K562 (cell line): ENCODE results near the gene SLC22A16. TPM values are rescaled to one million over a fixed set of nuclear protein-coding genes. Genes with fewer than 3 reads are reported as not detected.
A peak's percentile ranks its signal among the peaks of the same experiment; 100 is the strongest.

Experiments used
- ARID1B ChIP-seq: fragments of 450-650 bp; IDR thresholded peaks from 2 replicates; pipeline ENCODE4 v1.6.1; 2016; ENCODE audit warnings: antibody characterized with exemption, mild to moderate bottlenecking, inconsistent platforms
- ELF1 ChIP-seq: fragments of 200-800 bp; sonication (Bioruptor generic); IDR thresholded peaks from 2 replicates; pipeline ENCODE4 v1.6.1; 2016; ENCODE audit warnings: missing genetic modification characterization, missing compliant biosample characterization
- FOS ChIP-seq: IDR thresholded peaks from 3 replicates; pipeline ENCODE4 v1.6.1; 2011; ENCODE audit not compliant: insufficient read length; ENCODE audit errors: extremely low read depth
- FOXP1 ChIP-seq: sonication (generic); formaldehyde crosslinking; IDR thresholded peaks from 2 replicates; pipeline ENCODE4 v1.8.0; 2022; ENCODE audit warnings: mild to moderate bottlenecking, missing genetic modification reagents
- JUN ChIP-seq, 2 experiments: sonication (generic) in 1 of 2; formaldehyde crosslinking in 1 of 2; IDR thresholded peaks; 2 replicates each; pipeline versions ENCODE4 v1.6.1 to v1.8.0; 2012 to 2022; ENCODE audit warnings: borderline replicate concordance in 2 of 2, mild to moderate bottlenecking in 2 of 2, improper control_type of control experiment in 1 of 2, low read depth in 1 of 2, low read length in 1 of 2, missing genetic modification reagents in 1 of 2
- MTA1 ChIP-seq: fragments of 450-650 bp; IDR thresholded peaks from 2 replicates; pipeline ENCODE4 v1.6.1; 2017; ENCODE audit warnings: borderline replicate concordance
- REST ChIP-seq, 2 experiments: fragments of 450-650 bp; formaldehyde crosslinking in 1 of 2; IDR thresholded peaks; 2 replicates each; pipeline versions ENCODE4 v1.4.0 to v1.6.1; 2014 to 2020; ENCODE audit warnings: mild to moderate bottlenecking in 2 of 2, borderline replicate concordance in 1 of 2, low read depth in 1 of 2
- YY1 ChIP-seq, 3 experiments: IDR thresholded peaks; 2 replicates each; pipeline ENCODE4 v1.6.1; 2011; ENCODE audit warnings: low read length in 2 of 3, mild to moderate bottlenecking in 2 of 3, moderate library complexity in 2 of 3, borderline replicate concordance in 1 of 3, control low read depth in 1 of 3, low read depth in 1 of 3; ENCODE audit not compliant: insufficient read depth in 3 of 3, insufficient replicate concordance in 2 of 3, control insufficient read depth in 1 of 3, insufficient read length in 1 of 3; ENCODE audit errors: extremely low read depth in 1 of 3
- ZNF395 ChIP-seq: fragments of 200-800 bp; sonication (Bioruptor generic); IDR thresholded peaks from 2 replicates; pipeline ENCODE4 v1.6.1; 2017; ENCODE audit warnings: missing genetic modification characterization, missing compliant biosample characterization
- ZNF609 ChIP-seq: sonication (generic); formaldehyde crosslinking; IDR thresholded peaks from 2 replicates; pipeline ENCODE4 v1.8.1; 2023; ENCODE audit warnings: missing genetic modification reagents, mild to moderate bottlenecking, borderline replicate concordance
- polyA plus RNA-seq, 8 experiments: library from polyadenylated mRNA; depleted of rRNA in 4 of 8; stranded (reverse) in 5 of 8; unstranded in 3 of 8; fragments of >200 nt; fragmentation: Nextera tagmentation in 2 of 8; fragmentation: Illumina TruSeq in 1 of 8; extraction: Ambion mirVana in 2 of 8; extraction: Trizol in 1 of 8; gene quantifications; 2 replicates each; pipeline versions ENCODE4 v1.2.1 to v1.2.3, GENCODE V29; 2011 to 2014; ENCODE audit warnings: inconsistent platforms in 1 of 8, missing spikeins in 1 of 8
- total RNA-seq, 7 experiments: library from RNA; depleted of rRNA in 6 of 7; stranded (reverse); fragments of >200 nt in 6 of 7; fragmentation: Illumina TruSeq in 2 of 7; extraction: Trizol in 2 of 7; gene quantifications; 2 replicates each; pipeline versions ENCODE4 v1.2.1 to v1.2.3, GENCODE V29; 2011 to 2021; ENCODE audit warnings: low replicate concordance in 1 of 7

The SLC22A16 gene
- total and polyA plus RNA-seq, 9 of the 15 experiments (the other 6 are each of a cell fraction or from before 2014, with no cell fraction given) = not detected

- TF ChIP-seq REST (IDR thresholded peaks at IDR 0.05; ENCODE audit: borderline replicate concordance) (no peak), REST (CRISPR knock-in tag; IDR thresholded peaks at IDR 0.05; ENCODE audit: low read depth) (no peak), ARID1B (peak; percentile 31; the same call in 1 of the 2 replicates), FOS (no peak), JUN (IDR thresholded peaks at IDR 0.05; ENCODE audit: borderline replicate concordance, low read depth, low read length) (0 out of 2 replicates have a peak, but pooled peaks have one; percentile 24), JUN (CRISPR knock-in tag; IDR thresholded peaks at IDR 0.05; ENCODE audit: borderline replicate concordance) (no peak), ZNF395 (CRISPR knock-in tag) (peak; percentile 52; the same call in 1 of the 2 replicates), ELF1 (no peak), MTA1 (no peak), YY1 (IDR thresholded peaks at IDR 0.05; ENCODE audit: borderline replicate concordance in 1 of 3, control insufficient read depth in 1 of 3, extremely low read depth in 1 of 3, insufficient read depth in 3 of 3, insufficient read length in 1 of 3, insufficient replicate concordance in 2 of 3, low read depth in 1 of 3, low read length in 2 of 3) (no peak), FOXP1 (no peak), ZNF609 (CRISPR knock-in tag) (no peak)
Observed at GRCh38 chr6:110509617-110510241, 33.3 kb upstream of the SLC22A16 start (continued).
